ENCODE results near the gene ZFPM1.

DNA sequence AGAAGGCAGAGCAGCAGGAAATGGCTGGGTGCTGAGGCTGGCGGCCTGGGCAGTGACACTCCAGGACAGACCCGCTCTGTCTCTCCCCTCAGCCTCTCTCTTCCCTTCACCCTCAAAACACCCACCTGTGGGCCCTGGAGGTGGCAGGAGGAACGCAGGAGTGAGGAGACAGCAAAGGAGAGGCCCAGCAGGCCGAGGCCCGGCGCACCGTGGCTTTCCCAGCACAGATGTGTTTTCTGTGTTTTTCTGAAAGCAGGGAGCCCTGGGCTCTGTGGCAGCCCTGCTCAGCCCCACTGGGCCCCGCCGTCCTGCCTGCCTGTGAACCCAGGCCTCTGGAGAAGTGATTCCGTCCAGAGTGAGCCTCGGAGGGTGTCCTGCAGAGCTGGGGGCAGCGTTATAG, 39.8 kb upstream of the ZFPM1 start:
- TF ChIP-seq EZH2 (IDR thresholded peaks at IDR 0.05) (no peak), POLR2AphosphoS5 (IDR thresholded peaks at IDR 0.05; ENCODE audit: borderline replicate concordance, low read depth, low read length) (no peak), FOXP2 (optimal IDR thresholded peaks at IDR 0.05; ENCODE audit: control extremely low read depth, extremely low read length, insufficient read depth) (no peak)
